GM21515 (cell line): ENCODE measurements around the gene ABCA7.
A peak's percentile ranks its signal among the peaks of the same experiment; 100 is the strongest.
"Not testable (repeated sequence)": the region's sequence is repeated elsewhere in the genome, so short reads cannot be mapped to it uniquely, and the experiment has no call there.

ENCODE experiments used
- ATAC-seq: cut with Tn5 transposase; IDR thresholded peaks from one replicate; pipeline ENCODE4 v1.9.1; 2021; ENCODE audit not compliant: unreplicated experiment

Gene ABCA7

GRCh38 chr19:1113030-1113985 lies 73.4 kb downstream of the ABCA7 start:
- ATAC-seq, result peak; percentile 51

- ATAC-seq, result no peak
Observed at GRCh38 chr19:1113986-1114483, 74.1 kb downstream of the ABCA7 start.

DNA sequence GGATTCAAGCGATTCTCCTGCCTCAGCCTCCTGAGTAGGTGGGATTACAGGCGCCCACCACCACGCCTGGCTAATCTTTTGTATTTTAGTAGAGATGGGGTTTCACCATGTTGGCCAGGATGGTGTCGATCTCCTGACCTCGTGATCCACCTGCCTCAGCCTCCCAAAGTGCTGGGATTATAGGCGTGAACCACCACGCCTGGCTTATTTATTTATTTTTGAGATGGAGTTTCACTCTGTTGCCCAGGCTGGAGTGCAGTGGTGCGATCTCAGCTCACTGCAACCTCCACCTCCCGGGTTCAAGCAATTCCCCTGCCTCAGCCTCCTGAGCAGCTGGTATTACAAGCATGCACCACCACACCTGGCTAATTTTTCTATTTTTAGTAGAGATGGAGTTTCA lies 74.8 kb downstream of the ABCA7 start:
- not testable (repeated sequence) for ATAC-seq
